SK-N-SH (cell line): ENCODE data around the gene RBP2. TPM values are rescaled to one million over a fixed set of nuclear protein-coding genes. Genes with fewer than 3 reads are reported as not detected.

Source experiments
- CTCF ChIA-PET: fragments of 300-600, 350-600 bp; formaldehyde crosslinking; extraction: SDS; loops from one replicate; lab custom pipeline; 2021; lab: Yijun Ruan, JAX
- POLR2A ChIA-PET: fragments of 350-600 bp; sonication (Branson Sonifier 250); formaldehyde crosslinking; extraction: SDS; loops from one replicate; lab custom pipeline; 2020; ENCODE audit warnings: antibody characterized with exemption, inconsistent platforms; lab: Yijun Ruan, JAX
- DNase-seq: peaks from one replicate; pipeline ENCODE4 v3.0.0; 2012
- H2AFZ ChIP-seq: fragments of 200-600 bp; sonication (generic); 2 replicates; pipeline ENCODE4 v1.8.1; 2016; ENCODE audit warnings: antibody characterized with exemption, mild to moderate bottlenecking, low read depth
- H3F3A ChIP-seq: fragments of 200-600 bp; sonication (generic); replicated peaks from 2 replicates; pipeline ENCODE3; 2016; ENCODE audit warnings: antibody characterized with exemption, mild to moderate bottlenecking; ENCODE audit not compliant: insufficient read depth
- H3K27ac ChIP-seq, 2 experiments: fragments of 200-500 bp in 1 of 2; fragments of 200-600 bp in 1 of 2; sonication (Bioruptor generic) in 1 of 2; sonication (generic), shearing (Covaris generic) in 1 of 2; 2 replicates each; pipeline versions ENCODE4 v1.5.1 to v1.6.1; 2014 to 2016; ENCODE audit warnings: low read depth in 2 of 2, inconsistent platforms in 1 of 2, low read length in 1 of 2, mild to moderate bottlenecking in 1 of 2, mixed read lengths in 1 of 2
- H3K27me3 ChIP-seq: fragments of 200-600 bp; sonication (generic), shearing (Covaris generic); 2 replicates; pipeline ENCODE4 v1.6.1; 2016; ENCODE audit warnings: mixed run types; ENCODE audit not compliant: insufficient read depth
- H3K36me3 ChIP-seq, 2 experiments: fragments of 200-500 bp in 1 of 2; fragments of 200-600 bp in 1 of 2; sonication (Bioruptor generic) in 1 of 2; sonication (generic) in 1 of 2; replicated peaks in 1 of 2; 2 replicates each; pipeline versions ENCODE3 to v1.5.1; 2014 to 2016; ENCODE audit warnings: low read length in 1 of 2, mild to moderate bottlenecking in 1 of 2; ENCODE audit not compliant: insufficient read depth in 2 of 2, control insufficient read depth in 1 of 2
- H3K4me1 ChIP-seq, 2 experiments: fragments of 200-500 bp in 1 of 2; fragments of 200-600 bp in 1 of 2; sonication (Bioruptor generic) in 1 of 2; sonication (generic), shearing (Covaris generic) in 1 of 2; 2 replicates each; pipeline versions ENCODE4 v1.5.1 to v1.6.1; 2014 to 2016; ENCODE audit warnings: low read depth in 1 of 2, low read length in 1 of 2, mixed run types in 1 of 2; ENCODE audit not compliant: insufficient read depth in 2 of 2, control insufficient read depth in 1 of 2
- H3K4me2 ChIP-seq: fragments of 200-600 bp; sonication (generic), shearing (Covaris generic); 2 replicates; pipeline ENCODE4 v1.6.1; 2017; ENCODE audit warnings: mixed run types
- H3K4me3 ChIP-seq, 2 experiments: fragments of 200-500 bp in 1 of 2; fragments of 200-600 bp in 1 of 2; sonication (Bioruptor generic) in 1 of 2; sonication (generic), shearing (Covaris generic) in 1 of 2; 2 replicates each; pipeline versions ENCODE4 v1.5.1 to v1.8.1; 2014 to 2016; ENCODE audit warnings: low read depth in 2 of 2, inconsistent platforms in 1 of 2, low read length in 1 of 2, mild to moderate bottlenecking in 1 of 2, mixed read lengths in 1 of 2, moderate library complexity in 1 of 2
- H3K79me2 ChIP-seq: fragments of 200-600 bp; sonication (generic); 2 replicates; pipeline ENCODE4 v1.8.1; 2017; ENCODE audit warnings: mild to moderate bottlenecking; ENCODE audit not compliant: insufficient read depth
- H3K9ac ChIP-seq: fragments of 200-600 bp; sonication (generic); 2 replicates; pipeline ENCODE4 v1.6.1; 2017; ENCODE audit warnings: mixed run types
- H3K9me2 ChIP-seq: fragments of 200-600 bp; sonication (generic); 2 replicates; pipeline ENCODE4 v1.6.1; 2017; ENCODE audit warnings: mixed run types
- H3K9me3 ChIP-seq: fragments of 200-600 bp; sonication (generic); 2 replicates; pipeline ENCODE4 v1.6.1; 2017; ENCODE audit warnings: mixed run types, mild to moderate bottlenecking, moderate library complexity
- H4K20me1 ChIP-seq: fragments of 200-600 bp; sonication (generic); 2 replicates; pipeline ENCODE4 v1.6.1; 2017; ENCODE audit warnings: mild to moderate bottlenecking, mixed run types; ENCODE audit not compliant: insufficient read depth
- CHD2 ChIP-seq: fragments of 150-350 bp; IDR thresholded peaks from 2 replicates; pipeline ENCODE4 v1.6.1; 2018; ENCODE audit warnings: low read length; ENCODE audit not compliant: partially characterized antibody
- ELF1 ChIP-seq: IDR thresholded peaks from 2 replicates; pipeline ENCODE4 v1.4.0; 2012
- EZH2phosphoT487 ChIP-seq: fragments of 200-600 bp; sonication (generic); IDR thresholded peaks from 2 replicates; pipeline ENCODE4 v1.6.1; 2017; ENCODE audit warnings: low read depth, mixed run types, mild to moderate bottlenecking, antibody characterized with exemption, moderate library complexity, borderline replicate concordance
- FOSL2 ChIP-seq: IDR thresholded peaks from 2 replicates; pipeline ENCODE4 v1.4.0; 2012; ENCODE audit warnings: low read depth, mild to moderate bottlenecking, moderate library complexity, borderline replicate concordance
- FOXJ3 ChIP-seq: sonication (generic); formaldehyde crosslinking; IDR thresholded peaks from 2 replicates; pipeline ENCODE4 v1.5.1; 2020; ENCODE audit warnings: mild to moderate bottlenecking, missing genetic modification reagents
- MXI1 ChIP-seq: IDR thresholded peaks from 2 replicates; pipeline ENCODE4 v1.6.1; 2012; ENCODE audit warnings: mild to moderate bottlenecking, low read depth, low read length, improper control_type of control experiment
- POLR2AphosphoS5 ChIP-seq: IDR thresholded peaks from 2 replicates; pipeline ENCODE4 v1.6.1; 2012; ENCODE audit warnings: low read depth, low read length
- RAD21 ChIP-seq: IDR thresholded peaks from 2 replicates; pipeline ENCODE4 v1.6.1; 2012; ENCODE audit warnings: mild to moderate bottlenecking, low read length
- RCOR1 ChIP-seq: fragments of 150-350 bp; IDR thresholded peaks from 2 replicates; pipeline ENCODE4 v1.6.1; 2017; ENCODE audit warnings: antibody characterized with exemption, low read length
- SMC3 ChIP-seq: IDR thresholded peaks from 2 replicates; pipeline ENCODE4 v1.6.1; 2012; ENCODE audit warnings: low read depth, low read length, improper control_type of control experiment
- TAF1 ChIP-seq: IDR thresholded peaks from 2 replicates; pipeline ENCODE4 v1.6.1; 2012; ENCODE audit warnings: low read depth, mild to moderate bottlenecking, low read length, moderate library complexity, borderline replicate concordance
- ZBTB33 ChIP-seq: IDR thresholded peaks from 2 replicates; pipeline ENCODE4 v1.4.0; 2012; ENCODE audit warnings: low read depth, borderline replicate concordance
- WGBS: methylation state at CpG from one replicate; pipeline ENCODE4 v1.1.6; 2017; ENCODE audit warnings: low lambda C conversion rate; 5-methylcytosine and 5-hydroxymethylcytosine counted together
- polyA plus RNA-seq, 3 experiments: library from polyadenylated mRNA; depleted of rRNA; stranded (reverse); fragments of >200 nt; gene quantifications; 2 replicates each; pipeline ENCODE4 v1.2.3, GENCODE V29; 2012
- TF ChIP-seq, protein P1 (sequence below): fragments of 200-600 bp; sonication (generic); IDR thresholded peaks from 2 replicates; pipeline ENCODE4 v1.6.1; 2017; ENCODE audit warnings: antibody characterized with exemption, mild to moderate bottlenecking, moderate library complexity

The RBP2 gene
- polyA plus RNA-seq, 1 of the 3 experiments (the other 2 are of a cell fraction) = not detected

DNA sequence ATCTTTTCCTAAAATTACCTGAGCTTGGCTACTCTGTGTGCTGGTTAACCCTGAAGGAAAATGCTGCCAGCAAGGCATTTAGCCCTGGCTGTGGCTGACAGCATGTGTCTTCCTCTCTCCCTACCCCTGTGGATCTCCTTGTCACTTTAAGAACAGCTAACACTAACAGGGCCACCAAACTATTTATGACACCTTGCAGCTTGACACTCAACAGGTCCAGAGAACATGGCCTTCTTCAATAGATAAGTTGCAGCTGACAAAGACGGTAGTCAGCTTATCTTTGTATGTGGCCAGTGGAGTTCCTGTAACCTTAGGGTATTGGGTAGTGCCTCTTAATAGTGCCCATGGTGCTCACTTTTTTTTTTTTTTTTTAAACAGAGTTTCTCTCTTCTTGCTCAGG is 54.9 kb downstream of the RBP2 start:
- Histone ChIP-seq H3K4me1 (no peaks in the 10 kb centered on the region), H3K79me2 (no peaks in the 10 kb centered on the region), H3K9me2 (no peaks in the 10 kb centered on the region), H3K9me3 (no peaks in the 10 kb centered on the region), H3F3A (no peaks in the 10 kb centered on the region), H3K9ac (no peak overlapping the region), H3K36me3 (peaks cover 0 to 10% of the 10 kb centered on the region in 2 experiments), H3K4me3 (no peak overlapping the region), H4K20me1 (no peaks in the 10 kb centered on the region), H2AFZ (no peak overlapping the region), H3K4me2 (no peak overlapping the region), H3K27me3 (no peaks in the 10 kb centered on the region), H3K27ac (no peak overlapping the region)
- WGBS = 100% methylated on average over 1 of the region's 1 CpG
- CTCF ChIA-PET = interaction anchor here (1.2 to 5.5 kb wide), 3 partner anchors 141 to 516 kb away, joined by 3 to 32 read pairs (median 8); no protein-coding TSS in a partner anchor
- TF ChIP-seq POLR2AphosphoS5 (no peak), FOSL2 (no peak), CHD2 (no peak), RCOR1 (no peak)
- POLR2A ChIA-PET = interaction anchor here (0.6 kb wide), 1 partner anchor 132 kb away, joined by 3 read pairs; no protein-coding TSS in a partner anchor
- DNase-seq = no peak

- H3K36me3 ChIP-seq = peaks cover 0 to 8% of the 10 kb centered on the region in 2 experiments
- H4K20me1 ChIP-seq = no peaks in the 10 kb centered on the region
- H3K79me2 ChIP-seq = no peaks in the 10 kb centered on the region
- H3K27ac ChIP-seq = no peak overlapping the region
- H3K27me3 ChIP-seq = no peaks in the 10 kb centered on the region
- no peaks in the 10 kb centered on the region; the same call in 1 of the 2 replicates for H3K9me3 ChIP-seq
- POLR2A ChIA-PET = interaction anchor here (0.6 kb wide), 1 partner anchor 133 kb away, joined by 3 read pairs; no protein-coding TSS in a partner anchor
- WGBS = 62% methylated on average over 1 of the region's 1 CpG
- H3K4me3 ChIP-seq = no peak overlapping the region
- H3K4me1 ChIP-seq = no peaks in the 10 kb centered on the region
- TF ChIP-seq ZBTB33 (no peak), POLR2AphosphoS5 (no peak)
- no peaks in the 10 kb centered on the region for H3F3A ChIP-seq
- no peak for DNase-seq
- no peak overlapping the region for H3K9ac ChIP-seq
- CTCF ChIA-PET = interaction anchor here (1.2 to 5.5 kb wide), 3 partner anchors 141 to 517 kb away, joined by 3 to 32 read pairs (median 8); no protein-coding TSS in a partner anchor
- H2AFZ ChIP-seq = no peak overlapping the region
- H3K9me2 ChIP-seq = no peaks in the 10 kb centered on the region
- H3K4me2 ChIP-seq = no peak overlapping the region
Measured at GRCh38 chr3:139421040-139421439, 55.3 kb downstream of the RBP2 start.

- H3K36me3 ChIP-seq = no peaks in the 10 kb centered on the region
- H3K9ac ChIP-seq = no peak overlapping the region
- no peaks in the 10 kb centered on the region for H3K27me3 ChIP-seq
- H3K4me1 ChIP-seq = no peaks in the 10 kb centered on the region
- no peak overlapping the region for H3K4me3 ChIP-seq
- DNase-seq = no peak
- no peaks in the 10 kb centered on the region; the same call in 1 of the 2 replicates for H3K9me3 ChIP-seq
- WGBS = 73% methylated on average over 2 of the region's 2 CpGs
- CTCF ChIA-PET = interaction anchor here (1.3 kb wide), 1 partner anchor 10 kb away, joined by 3 read pairs; no protein-coding TSS in a partner anchor
- POLR2A ChIA-PET = no interaction called here
- H3K79me2 ChIP-seq = no peaks in the 10 kb centered on the region
- H3K27ac ChIP-seq = no peak overlapping the region
- no peak overlapping the region for H3K4me2 ChIP-seq
- no peaks in the 10 kb centered on the region for H3K9me2 ChIP-seq
- no peaks in the 10 kb centered on the region for H3F3A ChIP-seq
- H2AFZ ChIP-seq = no peak overlapping the region
- H4K20me1 ChIP-seq = no peaks in the 10 kb centered on the region
- no peak for TF ChIP-seq FOXJ3
- no peak for TF ChIP-seq ELF1
- no peak for TF ChIP-seq TAF1
- no peak for TF ChIP-seq SMC3
- TF ChIP-seq RAD21 = no peak
- no peak for TF ChIP-seq MXI1
- TF ChIP-seq, protein P1, sequence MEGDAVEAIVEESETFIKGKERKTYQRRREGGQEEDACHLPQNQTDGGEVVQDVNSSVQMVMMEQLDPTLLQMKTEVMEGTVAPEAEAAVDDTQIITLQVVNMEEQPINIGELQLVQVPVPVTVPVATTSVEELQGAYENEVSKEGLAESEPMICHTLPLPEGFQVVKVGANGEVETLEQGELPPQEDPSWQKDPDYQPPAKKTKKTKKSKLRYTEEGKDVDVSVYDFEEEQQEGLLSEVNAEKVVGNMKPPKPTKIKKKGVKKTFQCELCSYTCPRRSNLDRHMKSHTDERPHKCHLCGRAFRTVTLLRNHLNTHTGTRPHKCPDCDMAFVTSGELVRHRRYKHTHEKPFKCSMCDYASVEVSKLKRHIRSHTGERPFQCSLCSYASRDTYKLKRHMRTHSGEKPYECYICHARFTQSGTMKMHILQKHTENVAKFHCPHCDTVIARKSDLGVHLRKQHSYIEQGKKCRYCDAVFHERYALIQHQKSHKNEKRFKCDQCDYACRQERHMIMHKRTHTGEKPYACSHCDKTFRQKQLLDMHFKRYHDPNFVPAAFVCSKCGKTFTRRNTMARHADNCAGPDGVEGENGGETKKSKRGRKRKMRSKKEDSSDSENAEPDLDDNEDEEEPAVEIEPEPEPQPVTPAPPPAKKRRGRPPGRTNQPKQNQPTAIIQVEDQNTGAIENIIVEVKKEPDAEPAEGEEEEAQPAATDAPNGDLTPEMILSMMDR = no peak
- no peak for TF ChIP-seq EZH2phosphoT487
- no peak for TF ChIP-seq ZBTB33
Measured at GRCh38 chr3:139418144-139418543, 58.2 kb downstream of the RBP2 start.
